ENCODE results near the gene BMP2K. TPM values are rescaled to one million over a fixed set of nuclear protein-coding genes. Genes with fewer than 3 reads are reported as not detected.

The BMP2K gene
- 1 to 10 TPM in 2 of 3 donors, under 1 TPM in 1; 0.93 to 3.0 (median 1.3) TPM for polyA plus RNA-seq

GRCh38 chr4:78776079-78776728 lies at the start of gene BMP2K:
TSS of gene BMP2K (plus strand) at chr4:78776350. CDS start at chr4:78776544, 194 bp downstream.
- peak within 1 kb of the TSS; percentile 90 to 97 (median 96) for H3K27ac Mint-ChIP-seq
- no peaks in the 10 kb centered on the region for H3K36me3 Mint-ChIP-seq
- H3K4me1 Mint-ChIP-seq, result peaks cover 18 to 23% of the 10 kb centered on the region in 2 donors
- H3K4me3 Mint-ChIP-seq, result peak within 1 kb of the TSS; percentile 92 to 97 (median 94)
- no peaks in the 10 kb centered on the region for H3K9me3 Mint-ChIP-seq
- H3K27me3 Mint-ChIP-seq (ENCODE audit: low read depth in 3 of 3), result peaks cover 10 to 19% (median 12%) of the 10 kb centered on the region in 3 donors
- DNase-seq, result peak in 1 of 3 donors; percentile 84

- Mint-ChIP-seq H3K9me3 (no peaks in the 10 kb centered on the region), H3K27me3 (ENCODE audit: low read depth in 3 of 3) (peaks cover 0 to 1% (median 0%) of the 10 kb centered on the region in 3 donors), H3K4me1 (peaks cover 1 to 3% of the 10 kb centered on the region in 2 donors), H3K4me3 (no peak overlapping the region), H3K36me3 (no peaks in the 10 kb centered on the region), H3K27ac (no peak overlapping the region)
- DNase-seq, result no peak
Observed at GRCh38 chr4:78726546-78726945, 49.6 kb upstream of the BMP2K start.

DNA sequence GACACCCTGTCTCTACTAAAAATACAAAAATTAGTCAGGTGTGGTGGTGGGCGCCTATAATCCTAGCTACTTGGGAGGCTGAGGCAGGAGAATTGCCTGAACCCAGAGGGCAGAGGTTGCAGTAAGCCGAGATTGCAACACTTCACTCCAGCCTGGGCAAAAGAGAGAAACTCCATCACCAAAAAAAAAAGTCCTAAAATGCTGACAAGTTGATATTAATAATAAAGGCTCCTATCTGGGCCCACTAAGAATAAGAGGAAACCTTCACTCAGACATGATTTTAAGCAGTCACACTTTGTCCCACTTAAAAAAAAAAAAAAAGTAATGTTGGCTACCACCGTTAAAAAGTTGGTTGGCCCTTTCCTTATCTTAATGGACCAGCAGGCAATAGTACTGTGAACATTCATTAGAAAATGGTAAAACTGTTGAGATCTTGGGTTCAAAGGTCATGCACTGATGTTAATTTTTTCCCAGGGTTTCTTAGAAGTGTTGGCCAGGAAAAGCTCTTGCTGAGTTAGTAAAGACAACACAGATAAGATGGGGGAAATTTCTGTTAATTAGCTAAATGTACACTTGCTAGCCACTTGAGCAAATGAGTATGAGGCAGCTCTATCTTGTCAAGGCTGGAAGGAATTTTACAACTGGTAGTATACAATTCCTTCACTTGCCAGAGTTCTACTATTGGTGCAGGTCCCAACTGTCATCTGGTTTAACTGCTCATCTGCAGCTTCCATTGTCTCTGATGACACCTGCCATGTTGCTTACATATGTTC lies 43.6 kb upstream of the BMP2K start:
- Mint-ChIP-seq H3K27ac (no peak overlapping the region), H3K36me3 (no peaks in the 10 kb centered on the region), H3K4me1 (no peaks in the 10 kb centered on the region), H3K27me3 (ENCODE audit: low read depth in 3 of 3) (peaks cover 0 to 4% (median 0%) of the 10 kb centered on the region in 3 donors), H3K4me3 (no peak overlapping the region), H3K9me3 (no peaks in the 10 kb centered on the region)
- DNase-seq, result no peak

DNA sequence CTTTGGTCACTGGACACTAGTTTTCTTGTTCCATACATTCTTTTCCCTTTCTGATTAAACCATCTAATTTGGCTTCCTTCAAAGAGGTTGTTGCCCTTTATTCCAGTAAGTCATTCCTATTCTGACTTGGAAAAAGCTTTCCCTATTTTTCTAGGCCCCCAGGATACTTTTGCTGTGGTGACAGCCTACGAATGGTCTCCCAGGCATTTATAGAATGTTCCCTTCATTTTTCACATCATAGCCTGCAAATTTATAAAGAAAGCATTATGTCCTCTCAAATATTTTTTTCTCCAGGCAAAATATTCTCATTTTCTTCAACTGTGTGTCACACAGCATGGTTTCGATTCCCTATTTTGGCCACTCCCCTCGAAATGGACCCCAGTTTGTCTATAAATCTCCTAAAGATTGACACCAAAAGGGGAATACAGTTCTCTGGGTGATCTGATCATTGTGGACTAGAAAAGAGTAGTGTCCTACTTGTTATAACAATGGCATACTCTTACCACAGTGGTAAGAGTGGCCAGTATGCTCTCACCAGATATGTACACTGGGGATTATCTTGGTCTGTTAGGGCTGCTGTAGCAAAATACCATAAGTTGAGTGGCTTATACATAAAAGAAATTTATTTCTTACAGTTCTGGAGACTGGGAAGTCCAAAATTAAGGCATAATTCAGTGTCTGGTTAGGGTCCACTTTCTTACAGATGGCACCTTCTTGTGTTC lies 41.5 kb upstream of the BMP2K start:
- peaks cover 0 to 4% (median 0%) of the 10 kb centered on the region in 3 donors for H3K27me3 Mint-ChIP-seq (ENCODE audit: low read depth in 3 of 3)
- H3K27ac Mint-ChIP-seq, result no peak overlapping the region

DNA sequence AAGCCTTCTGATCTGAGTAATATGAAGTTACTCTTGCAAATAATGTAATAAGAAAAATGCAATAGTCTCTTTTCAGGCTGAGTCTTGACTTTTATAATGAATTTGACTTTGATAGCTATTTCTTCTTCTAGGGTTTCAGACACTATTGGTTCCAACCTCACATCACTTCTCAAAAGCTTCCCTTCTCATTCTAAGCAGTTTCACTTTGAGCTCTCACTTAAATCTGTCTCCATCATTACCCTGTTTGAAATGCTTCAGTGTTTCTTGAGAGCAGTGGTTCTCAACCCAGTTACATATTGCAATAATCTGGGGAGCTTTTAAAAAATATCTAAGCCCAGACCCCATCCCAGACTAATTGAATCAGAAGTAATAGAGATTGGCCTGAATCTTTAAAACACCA lies 40.5 kb upstream of the BMP2K start:
- Mint-ChIP-seq H3K27ac (no peak overlapping the region), H3K4me3 (no peak overlapping the region), H3K4me1 (no peaks in the 10 kb centered on the region), H3K27me3 (ENCODE audit: low read depth in 3 of 3) (peaks cover 0 to 3% (median 0%) of the 10 kb centered on the region in 3 donors), H3K36me3 (no peaks in the 10 kb centered on the region), H3K9me3 (no peaks in the 10 kb centered on the region)
- no peak for DNase-seq

More for the DNA sequence above, 41.5 kb upstream of the BMP2K start:
- no peaks in the 10 kb centered on the region for H3K9me3 Mint-ChIP-seq
- H3K4me3 Mint-ChIP-seq, result no peak overlapping the region
- no peaks in the 10 kb centered on the region for H3K4me1 Mint-ChIP-seq
- no peaks in the 10 kb centered on the region for H3K36me3 Mint-ChIP-seq
- DNase-seq, result no peak

- no peaks in the 10 kb centered on the region for H3K36me3 Mint-ChIP-seq
- H3K9me3 Mint-ChIP-seq, result no peaks in the 10 kb centered on the region
- H3K4me1 Mint-ChIP-seq, result no peaks in the 10 kb centered on the region
- H3K4me3 Mint-ChIP-seq, result no peak overlapping the region
- DNase-seq, result no peak
- peaks cover 0 to 3% (median 3%) of the 10 kb centered on the region in 3 donors for H3K27me3 Mint-ChIP-seq (ENCODE audit: low read depth in 3 of 3)
- H3K27ac Mint-ChIP-seq, result no peak overlapping the region
Observed at GRCh38 chr4:78737035-78737434, 39.1 kb upstream of the BMP2K start.

- Mint-ChIP-seq H3K36me3 (no peaks in the 10 kb centered on the region), H3K27ac (no peak overlapping the region), H3K4me1 (no peaks in the 10 kb centered on the region), H3K27me3 (ENCODE audit: low read depth in 3 of 3) (peaks cover 0 to 3% (median 3%) of the 10 kb centered on the region in 3 donors), H3K4me3 (no peak overlapping the region), H3K9me3 (no peaks in the 10 kb centered on the region)
- DNase-seq, result no peak
Observed at GRCh38 chr4:78737973-78738372, 38.2 kb upstream of the BMP2K start.

- no peaks in the 10 kb centered on the region for H3K36me3 Mint-ChIP-seq
- no peak for DNase-seq
- H3K4me1 Mint-ChIP-seq, result no peaks in the 10 kb centered on the region
- no peak overlapping the region for H3K27ac Mint-ChIP-seq
- H3K9me3 Mint-ChIP-seq, result no peaks in the 10 kb centered on the region
- peaks cover 0 to 3% (median 3%) of the 10 kb centered on the region in 3 donors for H3K27me3 Mint-ChIP-seq (ENCODE audit: low read depth in 3 of 3)
- no peak overlapping the region for H3K4me3 Mint-ChIP-seq
Observed at GRCh38 chr4:78742300-78742699, 33.9 kb upstream of the BMP2K start.

GRCh38 chr4:78747475-78747922 lies 28.7 kb upstream of the BMP2K start:
- H3K36me3 Mint-ChIP-seq, result no peaks in the 10 kb centered on the region
- H3K27ac Mint-ChIP-seq, result no peak overlapping the region
- H3K4me3 Mint-ChIP-seq, result no peak overlapping the region
- no peaks in the 10 kb centered on the region for H3K9me3 Mint-ChIP-seq
- no peaks in the 10 kb centered on the region for H3K4me1 Mint-ChIP-seq
- H3K27me3 Mint-ChIP-seq (ENCODE audit: low read depth in 3 of 3), result no peaks in the 10 kb centered on the region
- no peak for DNase-seq

GRCh38 chr4:78748381-78748780 lies 27.8 kb upstream of the BMP2K start:
- H3K27ac Mint-ChIP-seq, result no peak overlapping the region
- peaks cover 0 to 4% (median 0%) of the 10 kb centered on the region in 3 donors for H3K27me3 Mint-ChIP-seq (ENCODE audit: low read depth in 3 of 3)
- no peaks in the 10 kb centered on the region for H3K9me3 Mint-ChIP-seq
- no peaks in the 10 kb centered on the region for H3K4me1 Mint-ChIP-seq
- no peak for DNase-seq
- no peak overlapping the region for H3K4me3 Mint-ChIP-seq
- H3K36me3 Mint-ChIP-seq, result no peaks in the 10 kb centered on the region

- Mint-ChIP-seq H3K4me1 (no peaks in the 10 kb centered on the region), H3K27ac (peak overlapping the region in 1 of 6 donors; percentile 32), H3K36me3 (no peaks in the 10 kb centered on the region), H3K9me3 (no peaks in the 10 kb centered on the region), H3K27me3 (ENCODE audit: low read depth in 3 of 3) (peaks cover 0 to 4% (median 0%) of the 10 kb centered on the region in 3 donors), H3K4me3 (no peak overlapping the region)
- DNase-seq, result no peak
Observed at GRCh38 chr4:78749258-78749971, 26.7 kb upstream of the BMP2K start.

DNA sequence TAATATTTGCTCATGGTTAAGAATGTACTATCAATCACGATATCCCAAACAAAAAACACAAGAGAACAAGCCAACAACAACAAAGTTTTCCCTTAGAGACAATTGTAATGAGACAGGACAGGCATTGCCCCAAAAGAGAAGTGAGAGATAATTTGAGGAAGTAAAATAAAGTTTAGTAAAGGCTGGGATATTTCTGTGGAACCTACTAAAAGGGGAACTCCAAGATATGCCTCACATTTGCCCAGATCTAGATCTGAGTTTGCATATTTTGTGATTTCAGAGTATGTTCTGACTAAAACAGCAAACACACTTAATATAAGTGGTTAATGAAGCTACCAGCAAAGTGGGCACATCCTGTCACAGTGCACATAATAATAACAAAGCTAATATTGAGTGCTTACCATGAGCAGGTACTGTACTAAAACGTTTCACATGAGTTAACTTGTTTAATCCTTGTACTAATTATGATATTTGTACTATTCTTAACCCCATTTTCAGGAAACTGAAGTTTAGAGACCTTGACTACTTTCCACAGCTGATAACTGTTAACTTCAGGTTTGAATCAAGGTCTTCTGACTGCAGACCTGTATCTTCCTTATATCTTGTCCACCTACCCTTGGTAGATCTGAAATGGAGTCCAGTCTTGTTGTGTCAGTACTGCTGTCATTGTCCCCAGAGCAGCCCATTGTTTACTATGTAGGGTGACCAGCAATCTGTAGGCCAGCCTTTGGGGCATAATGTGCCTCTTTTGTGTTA lies 26.0 kb upstream of the BMP2K start:
- H3K4me1 Mint-ChIP-seq, result no peaks in the 10 kb centered on the region
- H3K36me3 Mint-ChIP-seq, result no peaks in the 10 kb centered on the region
- H3K27ac Mint-ChIP-seq, result peak overlapping the region in 1 of 6 donors; percentile 32
- H3K27me3 Mint-ChIP-seq (ENCODE audit: low read depth in 3 of 3), result peaks cover 0 to 4% (median 0%) of the 10 kb centered on the region in 3 donors
- no peaks in the 10 kb centered on the region for H3K9me3 Mint-ChIP-seq
- DNase-seq, result no peak
- no peak overlapping the region for H3K4me3 Mint-ChIP-seq

GRCh38 chr4:78753091-78753490 lies 23.1 kb upstream of the BMP2K start:
- Mint-ChIP-seq H3K4me1 (no peaks in the 10 kb centered on the region), H3K4me3 (no peak overlapping the region), H3K27ac (no peak overlapping the region)

More at GRCh38 chr4:78753091-78753490, 23.1 kb upstream of the BMP2K start:
- H3K36me3 Mint-ChIP-seq, result no peaks in the 10 kb centered on the region
- no peaks in the 10 kb centered on the region for H3K9me3 Mint-ChIP-seq
- no peak for DNase-seq
- H3K27me3 Mint-ChIP-seq (ENCODE audit: low read depth in 3 of 3), result peaks cover 0 to 4% (median 0%) of the 10 kb centered on the region in 3 donors

Measured in immature natural killer cell (primary cell).